ENCODE data around the gene MTHFS.
"Not testable (repeated sequence)": the region's sequence is repeated elsewhere in the genome, so short reads cannot be mapped to it uniquely, and the experiment has no call there.

MTHFS gene

GRCh38 chr15:79896634-79897379 is at the start of gene MTHFS:
Gene MTHFS (minus strand): TSS chr15:79897014. CDS start chr15:79896988, 26 bp downstream.
- DNase-seq: peak; percentile 92

GRCh38 chr15:79944622-79945021 is 47.8 kb upstream of the MTHFS start:
- DNase-seq: no peak

- DNase-seq: no peak
These were observed 47.0 kb upstream of the MTHFS start for GRCh38 chr15:79943820-79944219.

GRCh38 chr15:79942741-79943481 is 46.1 kb upstream of the MTHFS start:
- DNase-seq: no peak

GRCh38 chr15:79939399-79939798 is 42.6 kb upstream of the MTHFS start:
- no peak for DNase-seq

GRCh38 chr15:79938143-79938542 is 41.3 kb upstream of the MTHFS start:
- DNase-seq: no peak

GRCh38 chr15:79935556-79936201 is 38.9 kb upstream of the MTHFS start:
- not testable (repeated sequence) for DNase-seq

- DNase-seq: no peak
These were observed 36.4 kb upstream of the MTHFS start for GRCh38 chr15:79933231-79933630.

GRCh38 chr15:79932447-79932846 is 35.6 kb upstream of the MTHFS start:
- no peak for DNase-seq

- DNase-seq: peak; percentile 26
These were observed 33.7 kb upstream of the MTHFS start for GRCh38 chr15:79930516-79930915.

GRCh38 chr15:79929412-79929811 is 32.6 kb upstream of the MTHFS start:
- no peak for DNase-seq

GRCh38 chr15:79926116-79926515 is 29.3 kb upstream of the MTHFS start:
- DNase-seq: not testable (repeated sequence)

- no peak for DNase-seq
These were observed 27.6 kb upstream of the MTHFS start for GRCh38 chr15:79924379-79924778.

GRCh38 chr15:79923515-79924169 is 26.8 kb upstream of the MTHFS start:
- DNase-seq: peak; percentile 98

GRCh38 chr15:79923079-79923514 is 26.3 kb upstream of the MTHFS start:
- peak; percentile 72 for DNase-seq

- DNase-seq: no peak
These were observed 25.8 kb upstream of the MTHFS start for GRCh38 chr15:79922512-79923078.

GRCh38 chr15:79919749-79920511 is 23.1 kb upstream of the MTHFS start:
- peak; percentile 17 for DNase-seq

- DNase-seq: no peak
These were observed 22.4 kb upstream of the MTHFS start for GRCh38 chr15:79919090-79919748.

GRCh38 chr15:79918278-79918677 is 21.5 kb upstream of the MTHFS start:
- no peak for DNase-seq

- DNase-seq: peak; percentile 16
These were observed 19.8 kb upstream of the MTHFS start for GRCh38 chr15:79916502-79917132.
